ENCODE measurements around the gene MAMSTR.
A peak's percentile ranks its signal among the peaks of the same experiment; 100 is the strongest.

Gene MAMSTR

GRCh38 chr19:48738557-48739403 lies 19.3 kb upstream of the MAMSTR start (continued):
- TF ChIP-seq ZNF76 (tag by site-specific recombination; IDR thresholded peaks at IDR 0.05; ENCODE audit: borderline replicate concordance, low read depth), result no peak
- TF ChIP-seq KLF8 (tag by site-specific recombination; IDR thresholded peaks at IDR 0.05), result peak; percentile 73
- TF ChIP-seq ZNF664 (tag by site-specific recombination; IDR thresholded peaks at IDR 0.05), result no peak
- TF ChIP-seq ZNF324 (tag by site-specific recombination; IDR thresholded peaks at IDR 0.05), result no peak
- peak; percentile 65 for TF ChIP-seq ZBTB6 (tag by site-specific recombination; IDR thresholded peaks at IDR 0.05)
- no peak for TF ChIP-seq ZNF169 (tag by site-specific recombination; IDR thresholded peaks at IDR 0.05)
- no peak; the same call in 1 of the 2 replicates for TF ChIP-seq ZNF398 (tag by site-specific recombination; IDR thresholded peaks at IDR 0.05)
- TF ChIP-seq ZSCAN30 (tag by site-specific recombination; IDR thresholded peaks at IDR 0.05), result peak; percentile 40; the same call in 1 of the 2 replicates
- peak; percentile 63; the same call in 1 of the 2 replicates for TF ChIP-seq ZNF660 (tag by site-specific recombination; IDR thresholded peaks at IDR 0.05)
- TF ChIP-seq ZNF571 (tag by site-specific recombination; IDR thresholded peaks at IDR 0.05), result no peak
- TF ChIP-seq KLF9 (tag by site-specific recombination; IDR thresholded peaks at IDR 0.05; ENCODE audit: low read depth), result peak; percentile 85
- TF ChIP-seq MEIS1 (CRISPR knock-in tag; IDR thresholded peaks at IDR 0.05; ENCODE audit: borderline replicate concordance), result peak; percentile 35; the same call in 1 of the 2 replicates
- TF ChIP-seq ZNF2 (tag by site-specific recombination; IDR thresholded peaks at IDR 0.05), result no peak
- 0 out of 2 replicates have a peak, but pooled peaks have one; percentile 29 for TF ChIP-seq KLF17 (tag by site-specific recombination; IDR thresholded peaks at IDR 0.05)
- TF ChIP-seq ZNF600 (tag by site-specific recombination; IDR thresholded peaks at IDR 0.05), result peak; percentile 48
- TF ChIP-seq ZNF513 (tag by site-specific recombination; IDR thresholded peaks at IDR 0.05), result 0 out of 2 replicates have a peak, but pooled peaks have one; percentile 17
- peak; percentile 96 for TF ChIP-seq ZNF335 (tag by site-specific recombination; conservative IDR thresholded peaks at IDR 0.05)
- TF ChIP-seq GLI4 (tag by site-specific recombination; IDR thresholded peaks at IDR 0.05), result no peak
- no peak for TF ChIP-seq FEZF1 (tag by site-specific recombination; IDR thresholded peaks at IDR 0.05)
- no peak for TF ChIP-seq MYNN (tag by site-specific recombination; IDR thresholded peaks at IDR 0.05; ENCODE audit: borderline replicate concordance)
- peak; percentile 60; the same call in 1 of the 2 replicates for TF ChIP-seq GLIS2 (tag by site-specific recombination; IDR thresholded peaks at IDR 0.05)
- peak; percentile 69 for TF ChIP-seq ZXDB (tag by site-specific recombination; IDR thresholded peaks at IDR 0.05)
- peak; percentile 59 for TF ChIP-seq PRDM10 (tag by site-specific recombination; IDR thresholded peaks at IDR 0.05)
- TF ChIP-seq ZSCAN4 (tag by site-specific recombination; IDR thresholded peaks at IDR 0.05), result no peak
- TF ChIP-seq TCF7L2 (IDR thresholded peaks at IDR 0.05; ENCODE audit: borderline replicate concordance, low read depth, low read length), result no peak
- no peak for TF ChIP-seq ZNF610 (tag by site-specific recombination; IDR thresholded peaks at IDR 0.05; ENCODE audit: borderline replicate concordance)
- TF ChIP-seq SP7 (tag by site-specific recombination; IDR thresholded peaks at IDR 0.05), result 0 out of 2 replicates have a peak, but pooled peaks have one; percentile 26
- peak; percentile 90 for TF ChIP-seq KLF1 (tag by site-specific recombination; IDR thresholded peaks at IDR 0.05)
- peak; percentile 83; the same call in 1 of the 2 replicates for TF ChIP-seq HOXA7 (CRISPR knock-in tag; IDR thresholded peaks at IDR 0.05; ENCODE audit: borderline replicate concordance)
